HepG2 (cell line): ENCODE measurements around the gene SLC15A1. TPM values are rescaled to one million over a fixed set of nuclear protein-coding genes. Genes with fewer than 3 reads are reported as not detected.

ENCODE experiments used
- ARHGAP35 ChIP-seq: sonication (generic); formaldehyde crosslinking; IDR thresholded peaks from 2 replicates; pipeline ENCODE4 v1.9.0; 2022; ENCODE audit warnings: mild to moderate bottlenecking, inconsistent platforms, moderate library complexity, missing genetic modification reagents, borderline replicate concordance
- CEBPG ChIP-seq: IDR thresholded peaks from 2 replicates; pipeline ENCODE4 v1.6.1; 2016
- DRAP1 ChIP-seq: IDR thresholded peaks from 2 replicates; pipeline ENCODE4 v1.6.1; 2016; ENCODE audit warnings: missing genetic modification reagents, missing compliant biosample characterization
- ELF3 ChIP-seq: IDR thresholded peaks from 2 replicates; pipeline ENCODE4 v1.6.1; 2016; ENCODE audit warnings: missing genetic modification reagents, missing compliant biosample characterization
- ELF4 ChIP-seq: sonication (generic); formaldehyde crosslinking; IDR thresholded peaks from 2 replicates; pipeline ENCODE4 v1.5.0; 2020; ENCODE audit warnings: missing genetic modification reagents, mild to moderate bottlenecking, moderate library complexity, borderline replicate concordance
- ETV5 ChIP-seq: IDR thresholded peaks from 2 replicates; pipeline ENCODE4 v1.6.1; 2018; ENCODE audit warnings: missing biosample characterization, missing genetic modification reagents, inconsistent platforms, borderline replicate concordance
- GATAD2A ChIP-seq: IDR thresholded peaks from 2 replicates; pipeline ENCODE4 v1.6.1; 2016
- HDAC1 ChIP-seq: sonication (generic); formaldehyde crosslinking; IDR thresholded peaks from 2 replicates; pipeline ENCODE4 v1.5.1; 2020; ENCODE audit warnings: mild to moderate bottlenecking, missing genetic modification reagents
- HOMEZ ChIP-seq: IDR thresholded peaks from 2 replicates; pipeline ENCODE4 v1.6.1; 2016; ENCODE audit warnings: low read depth
- NR2C2 ChIP-seq: sonication (generic); formaldehyde crosslinking; IDR thresholded peaks from 2 replicates; pipeline ENCODE4 v1.4.0; 2020; ENCODE audit warnings: missing genetic modification reagents, mild to moderate bottlenecking, moderate library complexity, borderline replicate concordance
- PHF21A ChIP-seq: sonication (generic); formaldehyde crosslinking; IDR thresholded peaks from 2 replicates; pipeline ENCODE4 v1.5.0; 2020; ENCODE audit warnings: mild to moderate bottlenecking, missing genetic modification reagents
- PPARG ChIP-seq: conservative IDR thresholded peaks from 2 replicates; pipeline ENCODE4 v1.6.1; 2016; ENCODE audit warnings: missing biosample characterization, missing genetic modification reagents
- RXRA ChIP-seq: sonication (generic); formaldehyde crosslinking; IDR thresholded peaks from 2 replicates; pipeline ENCODE4 v1.5.1; 2020; ENCODE audit warnings: missing genetic modification reagents
- SOX6 ChIP-seq, 2 experiments: fragments of 450-650 bp in 1 of 2; sonication (generic) in 1 of 2; formaldehyde crosslinking in 1 of 2; IDR thresholded peaks; 2 replicates each; pipeline versions ENCODE4 v1.4.0 to v1.6.1; 2017 to 2020; ENCODE audit warnings: antibody characterized with exemption in 1 of 2, mild to moderate bottlenecking in 1 of 2, missing genetic modification reagents in 1 of 2
- STAG1 ChIP-seq: sonication (generic); formaldehyde crosslinking; IDR thresholded peaks from 2 replicates; pipeline ENCODE4 v1.4.0; 2020; ENCODE audit warnings: missing genetic modification reagents
- ZEB1 ChIP-seq: IDR thresholded peaks from 2 replicates; pipeline ENCODE4 v1.6.1; 2012; ENCODE audit warnings: mild to moderate bottlenecking, low read depth, inconsistent platforms; ENCODE audit not compliant: insufficient replicate concordance
- ZKSCAN1 ChIP-seq: fragments of 150-350 bp; IDR thresholded peaks from 2 replicates; pipeline ENCODE4 v1.6.1; 2014; ENCODE audit warnings: low read length
- ZMYM4 ChIP-seq: sonication (generic); formaldehyde crosslinking; IDR thresholded peaks from 2 replicates; pipeline ENCODE4 v1.8.1; 2023; ENCODE audit warnings: mild to moderate bottlenecking, missing genetic modification reagents
- ZNF230 ChIP-seq: sonication (generic); formaldehyde crosslinking; IDR thresholded peaks from 2 replicates; pipeline ENCODE4 v1.4.0; 2020; ENCODE audit warnings: mild to moderate bottlenecking, missing genetic modification reagents
- ZNF33B ChIP-seq: sonication (generic); formaldehyde crosslinking; IDR thresholded peaks from 2 replicates; pipeline ENCODE4 v1.5.1; 2020; ENCODE audit warnings: mild to moderate bottlenecking, missing genetic modification reagents
- ZNF572 ChIP-seq: sonication (generic); formaldehyde crosslinking; IDR thresholded peaks from 2 replicates; pipeline ENCODE4 v1.5.1; 2020; ENCODE audit warnings: mild to moderate bottlenecking, missing genetic modification reagents
- polyA plus RNA-seq, 8 experiments: library from polyadenylated mRNA; depleted of rRNA in 3 of 8; stranded (reverse) in 7 of 8; unstranded in 1 of 8; fragments of >200 nt; fragmentation: Illumina TruSeq in 4 of 8; extraction: Trizol in 4 of 8; gene quantifications; 2 replicates each; pipeline versions ENCODE4 v1.2.1 to v1.2.3, GENCODE V29; 2011 to 2016; ENCODE audit warnings: low read depth in 4 of 8, missing spikeins in 1 of 8, mixed read lengths in 1 of 8; ENCODE audit not compliant: insufficient read depth in 1 of 8
- total RNA-seq, 5 experiments: library from RNA; depleted of rRNA; stranded (reverse); fragments of >200 nt; fragmentation: Illumina TruSeq; extraction: Trizol; gene quantifications; 2 replicates each; pipeline ENCODE4 v1.2.3, GENCODE V29; 2016; ENCODE audit warnings: low read depth in 1 of 5
- TF ChIP-seq, protein P1 (sequence below): IDR thresholded peaks from 2 replicates; pipeline ENCODE4 v1.4.0; 2020; ENCODE audit warnings: mild to moderate bottlenecking, missing genetic modification reagents

Gene SLC15A1
- total and polyA plus RNA-seq, 2 of the 13 experiments (the other 11 are each of a cell fraction or from before 2014, with no cell fraction given): 0.17 to 0.20 TPM

- TF ChIP-seq, protein P1, sequence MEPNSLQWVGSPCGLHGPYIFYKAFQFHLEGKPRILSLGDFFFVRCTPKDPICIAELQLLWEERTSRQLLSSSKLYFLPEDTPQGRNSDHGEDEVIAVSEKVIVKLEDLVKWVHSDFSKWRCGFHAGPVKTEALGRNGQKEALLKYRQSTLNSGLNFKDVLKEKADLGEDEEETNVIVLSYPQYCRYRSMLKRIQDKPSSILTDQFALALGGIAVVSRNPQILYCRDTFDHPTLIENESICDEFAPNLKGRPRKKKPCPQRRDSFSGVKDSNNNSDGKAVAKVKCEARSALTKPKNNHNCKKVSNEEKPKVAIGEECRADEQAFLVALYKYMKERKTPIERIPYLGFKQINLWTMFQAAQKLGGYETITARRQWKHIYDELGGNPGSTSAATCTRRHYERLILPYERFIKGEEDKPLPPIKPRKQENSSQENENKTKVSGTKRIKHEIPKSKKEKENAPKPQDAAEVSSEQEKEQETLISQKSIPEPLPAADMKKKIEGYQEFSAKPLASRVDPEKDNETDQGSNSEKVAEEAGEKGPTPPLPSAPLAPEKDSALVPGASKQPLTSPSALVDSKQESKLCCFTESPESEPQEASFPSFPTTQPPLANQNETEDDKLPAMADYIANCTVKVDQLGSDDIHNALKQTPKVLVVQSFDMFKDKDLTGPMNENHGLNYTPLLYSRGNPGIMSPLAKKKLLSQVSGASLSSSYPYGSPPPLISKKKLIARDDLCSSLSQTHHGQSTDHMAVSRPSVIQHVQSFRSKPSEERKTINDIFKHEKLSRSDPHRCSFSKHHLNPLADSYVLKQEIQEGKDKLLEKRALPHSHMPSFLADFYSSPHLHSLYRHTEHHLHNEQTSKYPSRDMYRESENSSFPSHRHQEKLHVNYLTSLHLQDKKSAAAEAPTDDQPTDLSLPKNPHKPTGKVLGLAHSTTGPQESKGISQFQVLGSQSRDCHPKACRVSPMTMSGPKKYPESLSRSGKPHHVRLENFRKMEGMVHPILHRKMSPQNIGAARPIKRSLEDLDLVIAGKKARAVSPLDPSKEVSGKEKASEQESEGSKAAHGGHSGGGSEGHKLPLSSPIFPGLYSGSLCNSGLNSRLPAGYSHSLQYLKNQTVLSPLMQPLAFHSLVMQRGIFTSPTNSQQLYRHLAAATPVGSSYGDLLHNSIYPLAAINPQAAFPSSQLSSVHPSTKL (CRISPR knock-in tag): peak; percentile 47; the same call in 1 of the 2 replicates
- TF ChIP-seq PPARG (peak; percentile 55), ETV5 (CRISPR knock-in tag) (peak; percentile 66; the same call in 1 of the 2 replicates), SOX6 (IDR thresholded peaks at IDR 0.05) (no peak), SOX6 (CRISPR knock-in tag; IDR thresholded peaks at IDR 0.05) (0 out of 2 replicates have a peak, but pooled peaks have one; percentile 31), ZEB1 (peak; percentile 33), RXRA (CRISPR knock-in tag) (peak; percentile 74; the same call in 1 of the 2 replicates), ZNF230 (0 out of 2 replicates have a peak, but pooled peaks have one; percentile 25), ZKSCAN1 (0 out of 2 replicates have a peak, but pooled peaks have one; percentile 47), STAG1 (peak; percentile 88), GATAD2A (CRISPR knock-in tag) (peak; percentile 12; the same call in 1 of the 2 replicates), ZNF33B (CRISPR knock-in tag) (no peak), NR2C2 (peak; percentile 70), ZNF572 (CRISPR knock-in tag) (0 out of 2 replicates have a peak, but pooled peaks have one; percentile 43), HDAC1 (CRISPR knock-in tag) (peak; percentile 49; the same call in 1 of the 2 replicates), ZMYM4 (CRISPR knock-in tag) (0 out of 2 replicates have a peak, but pooled peaks have one; percentile 14), PHF21A (CRISPR knock-in tag) (peak; percentile 55; the same call in 1 of the 2 replicates), ARHGAP35 (CRISPR knock-in tag) (no peak), ELF4 (peak; percentile 16; the same call in 1 of the 2 replicates), ELF3 (0 out of 2 replicates have a peak, but pooled peaks have one; percentile 24), CEBPG (CRISPR knock-in tag) (peak; percentile 21; the same call in 1 of the 2 replicates), HOMEZ (CRISPR knock-in tag) (peak; percentile 94; the same call in 1 of the 2 replicates), DRAP1 (CRISPR knock-in tag) (no peak)
These were observed 79.4 kb downstream of the SLC15A1 start (continued) for GRCh38 chr13:98672947-98673613.
